GM18519 (cell line): ENCODE results near the gene EOLA2.
A peak's percentile ranks its signal among the peaks of the same experiment; 100 is the strongest.
"Not testable (repeated sequence)": the region's sequence is repeated elsewhere in the genome, so short reads cannot be mapped to it uniquely, and the experiment has no call there.

Source experiments
- ATAC-seq: cut with Tn5 transposase; IDR thresholded peaks from one replicate; pipeline ENCODE4 v1.9.1; 2021; ENCODE audit warnings: mild to moderate bottlenecking, moderate library complexity; ENCODE audit not compliant: unreplicated experiment, low FRiP score

The EOLA2 gene

GRCh38 chrX:149938427-149938880 lies at the start of gene EOLA2:
Gene EOLA2, minus strand, starts transcription at chrX:149938491. Its CDS starts 4,617 bp downstream, at chrX:149933874.
- ATAC-seq: peak; percentile 84

- no peak for ATAC-seq
Measured at GRCh38 chrX:149987613-149988012, 49.3 kb upstream of the EOLA2 start.

- ATAC-seq: no peak
Measured at GRCh38 chrX:149984411-149984810, 46.1 kb upstream of the EOLA2 start.

- no peak for ATAC-seq
Measured at GRCh38 chrX:149982310-149982709, 44.0 kb upstream of the EOLA2 start.

GRCh38 chrX:149979126-149979644 lies 40.9 kb upstream of the EOLA2 start:
- ATAC-seq: no peak

- ATAC-seq: no peak
Measured at GRCh38 chrX:149962859-149963757, 24.8 kb upstream of the EOLA2 start.

- ATAC-seq: no peak
Measured at GRCh38 chrX:149962010-149962409, 23.7 kb upstream of the EOLA2 start.

- ATAC-seq: no peak
Measured at GRCh38 chrX:149961572-149961971, 23.3 kb upstream of the EOLA2 start.

GRCh38 chrX:149950681-149951080 lies 12.4 kb upstream of the EOLA2 start:
- no peak for ATAC-seq

- no peak for ATAC-seq
Measured at GRCh38 chrX:149949743-149950436, 11.6 kb upstream of the EOLA2 start.

GRCh38 chrX:149948016-149948415 lies 9.7 kb upstream of the EOLA2 start:
- no peak for ATAC-seq

GRCh38 chrX:149946932-149947331 lies 8.6 kb upstream of the EOLA2 start:
- ATAC-seq: not testable (repeated sequence)

GRCh38 chrX:149945820-149946219 lies 7.5 kb upstream of the EOLA2 start:
- ATAC-seq: not testable (repeated sequence)

GRCh38 chrX:149945087-149945670 lies 6.9 kb upstream of the EOLA2 start:
- ATAC-seq: not testable (repeated sequence)

- ATAC-seq: not testable (repeated sequence)
Measured at GRCh38 chrX:149940674-149941024, 2.4 kb upstream of the EOLA2 start.

GRCh38 chrX:149939905-149940673 lies 1.8 kb upstream of the EOLA2 start:
- peak; percentile 37 for ATAC-seq

GRCh38 chrX:149939655-149939904 lies 1.3 kb upstream of the EOLA2 start:
- ATAC-seq: no peak

GRCh38 chrX:149938881-149939654 lies 777 bp upstream of the EOLA2 start:
- ATAC-seq: no peak

GRCh38 chrX:149937871-149938426 lies 342 bp downstream of the EOLA2 start:
- no peak for ATAC-seq
